ENCODE data around the gene NDUFB8.
A peak's percentile ranks its signal among the peaks of the same experiment; 100 is the strongest.

NDUFB8 gene

DNA sequence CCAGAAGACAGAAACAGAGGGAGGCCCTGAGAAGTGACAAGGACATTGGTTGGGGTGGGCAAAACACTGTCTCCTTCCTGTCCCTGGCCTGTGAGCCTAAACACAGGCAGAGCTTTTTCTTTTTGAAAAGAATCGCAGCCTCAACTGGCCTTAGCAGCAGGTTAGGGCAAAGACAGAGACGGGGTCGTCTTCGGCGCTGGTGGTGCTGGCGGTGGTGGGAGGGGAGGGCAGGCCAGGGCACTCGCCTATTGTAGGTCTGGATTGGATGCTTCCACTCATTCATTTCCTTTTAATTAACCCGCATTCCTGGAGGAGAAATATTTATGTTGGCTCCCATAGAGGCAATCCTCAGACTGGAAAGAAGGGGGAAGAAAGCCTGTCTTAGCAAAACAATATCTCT, 44.3 kb downstream of the NDUFB8 start:
- no peaks in the 10 kb centered on the region for H3K9me2 ChIP-seq (replicated peaks; ENCODE audit: control insufficient read depth, low read length)
- H3F3A ChIP-seq (ENCODE audit: control insufficient read depth, insufficient read depth), result no peaks in the 10 kb centered on the region
- H3K9me3 ChIP-seq (ENCODE audit: control insufficient read depth, insufficient read depth, low read length), result no peaks in the 10 kb centered on the region
- no peak overlapping the region for H3K27ac ChIP-seq (ENCODE audit: low read depth, low read length)
- peaks cover 15% of the 10 kb centered on the region for H3K27me3 ChIP-seq (ENCODE audit: control insufficient read depth, low read length)
- peaks cover 18% of the 10 kb centered on the region for H3K36me3 ChIP-seq (ENCODE audit: control insufficient read depth, low read length)
- H3K4me2 ChIP-seq (ENCODE audit: low read length), result no peak overlapping the region
- H3K4me3 ChIP-seq (ENCODE audit: low read length), result no peak overlapping the region
- no peaks in the 10 kb centered on the region for H4K20me1 ChIP-seq (ENCODE audit: control insufficient read depth, insufficient read depth, low read depth, low read length)
- TF ChIP-seq EZH2phosphoT487 (IDR thresholded peaks at IDR 0.05; ENCODE audit: borderline replicate concordance, low read length), result no peak
- TF ChIP-seq, protein P1, sequence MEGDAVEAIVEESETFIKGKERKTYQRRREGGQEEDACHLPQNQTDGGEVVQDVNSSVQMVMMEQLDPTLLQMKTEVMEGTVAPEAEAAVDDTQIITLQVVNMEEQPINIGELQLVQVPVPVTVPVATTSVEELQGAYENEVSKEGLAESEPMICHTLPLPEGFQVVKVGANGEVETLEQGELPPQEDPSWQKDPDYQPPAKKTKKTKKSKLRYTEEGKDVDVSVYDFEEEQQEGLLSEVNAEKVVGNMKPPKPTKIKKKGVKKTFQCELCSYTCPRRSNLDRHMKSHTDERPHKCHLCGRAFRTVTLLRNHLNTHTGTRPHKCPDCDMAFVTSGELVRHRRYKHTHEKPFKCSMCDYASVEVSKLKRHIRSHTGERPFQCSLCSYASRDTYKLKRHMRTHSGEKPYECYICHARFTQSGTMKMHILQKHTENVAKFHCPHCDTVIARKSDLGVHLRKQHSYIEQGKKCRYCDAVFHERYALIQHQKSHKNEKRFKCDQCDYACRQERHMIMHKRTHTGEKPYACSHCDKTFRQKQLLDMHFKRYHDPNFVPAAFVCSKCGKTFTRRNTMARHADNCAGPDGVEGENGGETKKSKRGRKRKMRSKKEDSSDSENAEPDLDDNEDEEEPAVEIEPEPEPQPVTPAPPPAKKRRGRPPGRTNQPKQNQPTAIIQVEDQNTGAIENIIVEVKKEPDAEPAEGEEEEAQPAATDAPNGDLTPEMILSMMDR (IDR thresholded peaks at IDR 0.05; ENCODE audit: low read depth, low read length, poor library complexity, severe bottlenecking), result no peak
- no peaks in the 10 kb centered on the region for H3K79me2 ChIP-seq (ENCODE audit: control insufficient read depth, low read length)
- peaks cover 12% of the 10 kb centered on the region for H3K4me1 ChIP-seq (ENCODE audit: control insufficient read depth, low read length)

DNA sequence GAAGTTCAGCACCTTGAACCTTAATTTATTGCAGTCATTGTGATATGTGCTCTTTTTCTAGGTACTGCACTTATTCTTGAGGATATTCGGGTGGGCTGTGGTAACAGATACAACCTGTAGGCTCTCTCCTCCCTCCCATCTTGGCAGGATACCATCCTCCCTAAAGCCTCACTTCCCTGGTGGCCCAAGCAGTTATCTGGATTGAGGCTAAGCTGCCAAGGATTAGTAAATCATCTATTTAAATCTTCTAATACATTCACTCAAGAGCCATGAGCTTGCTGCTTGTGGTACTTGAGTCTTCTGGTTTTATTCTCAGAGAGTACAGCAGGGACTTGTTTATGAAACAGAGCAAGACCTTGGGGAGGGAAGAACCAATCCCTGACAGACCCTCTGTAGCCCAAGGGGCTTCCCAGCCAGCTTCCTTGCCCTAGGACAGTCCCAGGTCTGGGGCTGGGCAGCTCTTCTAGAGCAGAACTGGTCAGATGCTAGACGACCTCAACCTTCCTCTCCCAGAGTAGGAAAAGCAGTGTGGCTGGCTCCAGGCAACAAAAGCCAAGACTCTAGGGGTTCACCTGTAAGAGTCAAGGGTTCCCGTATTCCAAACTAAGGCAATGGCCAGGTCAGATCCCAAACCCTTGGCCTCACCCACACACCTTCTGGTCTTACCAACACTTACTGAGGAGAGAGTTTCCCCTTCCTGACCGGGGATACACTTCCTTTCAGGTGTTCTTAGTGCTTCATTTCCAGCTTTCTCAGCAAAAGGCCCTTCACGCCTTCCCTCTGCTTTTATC, 45.6 kb downstream of the NDUFB8 start:
- Histone ChIP-seq H3K27ac (ENCODE audit: low read depth, low read length) (no peak overlapping the region), H3F3A (ENCODE audit: control insufficient read depth, insufficient read depth) (no peaks in the 10 kb centered on the region), H3K4me1 (ENCODE audit: control insufficient read depth, low read length) (peaks cover 12% of the 10 kb centered on the region), H3K4me2 (ENCODE audit: low read length) (no peak overlapping the region), H4K20me1 (ENCODE audit: control insufficient read depth, insufficient read depth, low read depth, low read length) (no peaks in the 10 kb centered on the region), H3K4me3 (ENCODE audit: low read length) (no peak overlapping the region), H3K9me3 (ENCODE audit: control insufficient read depth, insufficient read depth, low read length) (no peaks in the 10 kb centered on the region), H3K79me2 (ENCODE audit: control insufficient read depth, low read length) (no peaks in the 10 kb centered on the region), H3K27me3 (ENCODE audit: control insufficient read depth, low read length) (peaks cover 28% of the 10 kb centered on the region), H3K9me2 (replicated peaks; ENCODE audit: control insufficient read depth, low read length) (no peaks in the 10 kb centered on the region), H3K36me3 (ENCODE audit: control insufficient read depth, low read length) (peaks cover 15% of the 10 kb centered on the region)
- TF ChIP-seq EZH2phosphoT487 (IDR thresholded peaks at IDR 0.05; ENCODE audit: borderline replicate concordance, low read length), result no peak
- TF ChIP-seq, protein P1 (IDR thresholded peaks at IDR 0.05; ENCODE audit: low read depth, low read length, poor library complexity, severe bottlenecking), result no peak

DNA sequence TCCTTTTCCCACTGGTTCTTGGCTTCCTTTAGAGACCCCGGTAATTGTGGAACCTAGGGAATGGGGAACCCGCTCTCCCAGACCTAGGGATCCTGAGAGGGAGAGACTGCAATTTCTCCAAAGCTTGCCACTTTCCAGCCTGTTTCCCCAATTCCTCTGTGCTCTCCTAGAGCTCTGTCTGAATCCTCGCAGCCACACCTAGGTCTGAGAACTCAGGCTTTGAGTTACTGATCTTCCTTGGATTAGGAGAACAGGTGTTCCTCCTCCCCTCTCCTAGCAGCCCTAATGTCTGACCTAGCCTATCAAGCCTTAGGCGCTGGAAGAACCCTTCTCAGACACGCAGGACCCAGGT, 46.9 kb downstream of the NDUFB8 start:
- Histone ChIP-seq H3K36me3 (ENCODE audit: control insufficient read depth, low read length) (peaks cover 10% of the 10 kb centered on the region), H3K9me2 (replicated peaks; ENCODE audit: control insufficient read depth, low read length) (no peaks in the 10 kb centered on the region), H3K4me2 (ENCODE audit: low read length) (peak overlapping the region; percentile 90), H3K27me3 (ENCODE audit: control insufficient read depth, low read length) (peaks cover 37% of the 10 kb centered on the region), H3K4me1 (ENCODE audit: control insufficient read depth, low read length) (peaks cover 12% of the 10 kb centered on the region), H3K27ac (ENCODE audit: low read depth, low read length) (no peak overlapping the region), H3F3A (ENCODE audit: control insufficient read depth, insufficient read depth) (no peaks in the 10 kb centered on the region), H3K79me2 (ENCODE audit: control insufficient read depth, low read length) (no peaks in the 10 kb centered on the region), H4K20me1 (ENCODE audit: control insufficient read depth, insufficient read depth, low read depth, low read length) (no peaks in the 10 kb centered on the region), H3K4me3 (ENCODE audit: low read length) (peak overlapping the region; percentile 70), H3K9me3 (ENCODE audit: control insufficient read depth, insufficient read depth, low read length) (no peaks in the 10 kb centered on the region)
- TF ChIP-seq EZH2phosphoT487 (IDR thresholded peaks at IDR 0.05; ENCODE audit: borderline replicate concordance, low read length), result no peak
- TF ChIP-seq, protein P1 (IDR thresholded peaks at IDR 0.05; ENCODE audit: low read depth, low read length, poor library complexity, severe bottlenecking), result peak; percentile 52

All from DOHH2 (cell line).